ENCODE results near the gene CACNA1C. TPM values are rescaled to one million over a fixed set of nuclear protein-coding genes. Genes with fewer than 3 reads are reported as not detected.
A peak's percentile ranks its signal among the peaks of the same experiment; 100 is the strongest.

The CACNA1C gene
- total RNA-seq, 2 experiments from 2014 or later: 0.69 to 1.4 TPM

- Histone ChIP-seq H3K9me2 (ENCODE audit: insufficient read depth, low read length) (no peaks in the 10 kb centered on the region), H4K20me1 (ENCODE audit: insufficient read depth, low read length) (no peaks in the 10 kb centered on the region), H3K9me3 (ENCODE audit: low read length) (no peaks in the 10 kb centered on the region), H3K27ac (ENCODE audit: low read depth, low read length, poor library complexity, severe bottlenecking) (no peak overlapping the region), H3K79me2 (ENCODE audit: insufficient read depth, low read depth, low read length) (no peaks in the 10 kb centered on the region), H3K4me1 (ENCODE audit: insufficient read depth, low read length, poor library complexity, severe bottlenecking) (no peaks in the 10 kb centered on the region), H3K4me3 (ENCODE audit: low read depth, low read length, poor library complexity, severe bottlenecking) (no peak overlapping the region), H3K4me2 (ENCODE audit: low read length) (no peak overlapping the region), H3K36me3 (ENCODE audit: insufficient read depth, low read length) (no peaks in the 10 kb centered on the region), H2AFZ (ENCODE audit: low read length) (no peak overlapping the region)
- no TSS peak for BruUV-seq (replicated peaks)
- DNase-seq (ENCODE audit: low spot score): no peak
- ChIA-PET POLR2A (interaction anchor here (1.3 kb wide), 1 partner anchor 24 kb away, joined by 3 read pairs; no protein-coding TSS in a partner anchor), CTCF (ENCODE audit: unreplicated experiment) (no interaction called here)
- intact Hi-C loops (cut with micrococcal nuclease; ENCODE audit: unreplicated experiment): no loop called here
- no peak for TF ChIP-seq EZH2phosphoT487 (IDR thresholded peaks at IDR 0.05; ENCODE audit: borderline replicate concordance, low read depth, low read length)
- TF ChIP-seq CTCF (conservative IDR thresholded peaks at IDR 0.05; ENCODE audit: low read length): no peak
These were observed 628.8 kb downstream of the CACNA1C start for GRCh38 chr12:2681450-2682205.

DNA sequence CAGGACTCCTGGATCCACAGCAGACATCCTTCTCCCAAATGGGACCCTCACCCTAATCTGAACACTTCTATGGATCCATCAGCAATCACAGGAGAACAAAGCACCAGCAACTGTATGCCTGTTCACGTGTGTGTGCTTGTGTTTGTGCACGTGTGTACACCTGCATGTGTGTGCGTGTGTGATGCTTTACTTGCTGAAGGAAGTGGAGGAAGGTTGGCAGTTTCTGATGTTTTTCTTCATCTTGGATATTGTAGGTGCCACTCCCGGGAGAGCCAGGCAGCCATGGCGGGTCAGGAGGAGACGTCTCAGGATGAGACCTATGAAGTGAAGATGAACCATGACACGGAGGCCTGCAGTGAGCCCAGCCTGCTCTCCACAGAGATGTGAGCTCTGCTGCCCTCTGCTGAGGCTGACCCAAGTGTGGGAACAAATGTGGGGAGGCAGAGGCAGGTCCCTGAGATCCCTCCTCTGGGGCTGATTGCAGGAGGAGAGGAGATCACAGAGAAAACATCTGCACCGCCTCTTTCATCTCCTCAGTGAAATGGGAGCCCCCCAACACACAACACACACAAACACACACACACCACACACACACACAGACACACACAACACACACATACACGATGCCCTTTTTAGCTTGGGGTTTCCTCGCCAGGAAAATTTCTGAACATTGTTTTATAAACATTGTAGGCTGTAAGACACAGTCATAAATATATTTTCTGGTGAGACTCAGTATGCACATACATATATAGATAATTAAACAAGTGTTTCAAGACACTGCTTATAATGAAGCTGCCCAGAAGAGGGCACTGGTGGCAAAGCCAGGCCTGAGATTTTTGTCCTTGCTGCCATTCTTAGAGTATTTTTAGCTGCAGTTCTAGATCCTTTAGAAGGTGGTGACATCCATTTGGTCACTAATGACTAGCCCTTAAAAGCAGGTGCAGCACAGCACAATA, 629.8 kb downstream of the CACNA1C start:
- TF ChIP-seq EZH2phosphoT487 (IDR thresholded peaks at IDR 0.05; ENCODE audit: borderline replicate concordance, low read depth, low read length): no peak
- peak; percentile 75 for TF ChIP-seq CTCF (conservative IDR thresholded peaks at IDR 0.05; ENCODE audit: low read length)
- CTCF ChIA-PET (ENCODE audit: unreplicated experiment): interaction anchor here (1.0 kb wide), 1 partner anchor 9 kb away, joined by 5 read pairs; no protein-coding TSS in a partner anchor
- intact Hi-C loops (cut with micrococcal nuclease; ENCODE audit: unreplicated experiment): loop anchor here (1.0 kb wide), 2 partner anchors 97 to 102 kb away; no protein-coding TSS in a partner anchor
- Histone ChIP-seq H3K4me1 (ENCODE audit: insufficient read depth, low read length, poor library complexity, severe bottlenecking) (no peaks in the 10 kb centered on the region), H2AFZ (ENCODE audit: low read length) (no peak overlapping the region), H3K79me2 (ENCODE audit: insufficient read depth, low read depth, low read length) (no peaks in the 10 kb centered on the region), H3K4me2 (ENCODE audit: low read length) (no peak overlapping the region), H3K9me2 (ENCODE audit: insufficient read depth, low read length) (no peaks in the 10 kb centered on the region), H3K36me3 (ENCODE audit: insufficient read depth, low read length) (no peaks in the 10 kb centered on the region), H4K20me1 (ENCODE audit: insufficient read depth, low read length) (no peaks in the 10 kb centered on the region), H3K4me3 (ENCODE audit: low read depth, low read length, poor library complexity, severe bottlenecking) (no peak overlapping the region), H3K9me3 (ENCODE audit: low read length) (no peaks in the 10 kb centered on the region), H3K27ac (ENCODE audit: low read depth, low read length, poor library complexity, severe bottlenecking) (no peak overlapping the region)
- peak; percentile 55 for DNase-seq (ENCODE audit: low spot score)
- no TSS peak for BruUV-seq (replicated peaks)
- POLR2A ChIA-PET: interaction anchor here (0.7 to 1.3 kb wide), 2 partner anchors 9 to 25 kb away, joined by 3 to 5 read pairs; no protein-coding TSS in a partner anchor
